ENCODE results near the gene VTI1A.

Gene VTI1A

GRCh38 chr10:112507988-112508387 lies 61.0 kb downstream of the VTI1A start:
- Mint-ChIP-seq H3K36me3 (ENCODE audit: low read depth) (peaks cover 31% of the 10 kb centered on the region), H3K27me3 (no peaks in the 10 kb centered on the region), H3K9me3 (no peaks in the 10 kb centered on the region), H3K27ac (no peak overlapping the region), H3K4me3 (no peak overlapping the region), H3K4me1 (ENCODE audit: low read depth) (peaks cover 13% of the 10 kb centered on the region)

GRCh38 chr10:112509558-112510291 lies 62.7 kb downstream of the VTI1A start:
- peaks cover 31% of the 10 kb centered on the region for H3K36me3 Mint-ChIP-seq (ENCODE audit: low read depth)
- H3K4me3 Mint-ChIP-seq, result no peak overlapping the region
- H3K27ac Mint-ChIP-seq, result no peak overlapping the region
- no peaks in the 10 kb centered on the region for H3K27me3 Mint-ChIP-seq
- H3K9me3 Mint-ChIP-seq, result no peaks in the 10 kb centered on the region
- H3K4me1 Mint-ChIP-seq (ENCODE audit: low read depth), result peaks cover 13% of the 10 kb centered on the region

- H3K4me3 Mint-ChIP-seq, result no peak overlapping the region
- H3K4me1 Mint-ChIP-seq (ENCODE audit: low read depth), result peaks cover 13% of the 10 kb centered on the region
- no peak overlapping the region for H3K27ac Mint-ChIP-seq
- peaks cover 31% of the 10 kb centered on the region for H3K36me3 Mint-ChIP-seq (ENCODE audit: low read depth)
- H3K9me3 Mint-ChIP-seq, result no peaks in the 10 kb centered on the region
- H3K27me3 Mint-ChIP-seq, result no peaks in the 10 kb centered on the region
These were observed 63.4 kb downstream of the VTI1A start for GRCh38 chr10:112510384-112510783.

- Mint-ChIP-seq H3K4me3 (no peak overlapping the region), H3K36me3 (ENCODE audit: low read depth) (peaks cover 36% of the 10 kb centered on the region), H3K9me3 (no peaks in the 10 kb centered on the region), H3K4me1 (ENCODE audit: low read depth) (peaks cover 13% of the 10 kb centered on the region), H3K27ac (no peak overlapping the region), H3K27me3 (no peaks in the 10 kb centered on the region)
These were observed 65.3 kb downstream of the VTI1A start for GRCh38 chr10:112512294-112512693.

GRCh38 chr10:112515126-112515525 lies 68.1 kb downstream of the VTI1A start:
- H3K36me3 Mint-ChIP-seq (ENCODE audit: low read depth), result peaks cover 19% of the 10 kb centered on the region
- H3K27ac Mint-ChIP-seq, result no peak overlapping the region
- no peaks in the 10 kb centered on the region for H3K27me3 Mint-ChIP-seq
- peaks cover 25% of the 10 kb centered on the region for H3K4me1 Mint-ChIP-seq (ENCODE audit: low read depth)
- H3K4me3 Mint-ChIP-seq, result no peak overlapping the region
- H3K9me3 Mint-ChIP-seq, result no peaks in the 10 kb centered on the region

- Mint-ChIP-seq H3K4me1 (ENCODE audit: low read depth) (peaks cover 20% of the 10 kb centered on the region), H3K36me3 (ENCODE audit: low read depth) (peaks cover 19% of the 10 kb centered on the region), H3K27me3 (no peaks in the 10 kb centered on the region)
These were observed 68.8 kb downstream of the VTI1A start for GRCh38 chr10:112515852-112516251.

GRCh38 chr10:112517451-112517862 lies 70.4 kb downstream of the VTI1A start:
- H3K9me3 Mint-ChIP-seq, result no peaks in the 10 kb centered on the region
- H3K4me1 Mint-ChIP-seq (ENCODE audit: low read depth), result peaks cover 20% of the 10 kb centered on the region
- peaks cover 13% of the 10 kb centered on the region for H3K36me3 Mint-ChIP-seq (ENCODE audit: low read depth)
- H3K4me3 Mint-ChIP-seq, result no peak overlapping the region
- no peaks in the 10 kb centered on the region for H3K27me3 Mint-ChIP-seq
- no peak overlapping the region for H3K27ac Mint-ChIP-seq

More at GRCh38 chr10:112515852-112516251, 68.8 kb downstream of the VTI1A start:
- no peak overlapping the region for H3K27ac Mint-ChIP-seq
- H3K9me3 Mint-ChIP-seq, result no peaks in the 10 kb centered on the region
- no peak overlapping the region for H3K4me3 Mint-ChIP-seq

- H3K4me3 Mint-ChIP-seq, result no peak overlapping the region
- H3K27ac Mint-ChIP-seq, result no peak overlapping the region
- H3K36me3 Mint-ChIP-seq (ENCODE audit: low read depth), result peaks cover 5% of the 10 kb centered on the region
- H3K4me1 Mint-ChIP-seq (ENCODE audit: low read depth), result peaks cover 20% of the 10 kb centered on the region
- no peaks in the 10 kb centered on the region for H3K27me3 Mint-ChIP-seq
- no peaks in the 10 kb centered on the region for H3K9me3 Mint-ChIP-seq
These were observed 72.2 kb downstream of the VTI1A start for GRCh38 chr10:112519133-112519761.

GRCh38 chr10:112520914-112521313 lies 73.9 kb downstream of the VTI1A start:
- Mint-ChIP-seq H3K9me3 (no peaks in the 10 kb centered on the region), H3K27ac (no peak overlapping the region), H3K36me3 (ENCODE audit: low read depth) (peaks cover 5% of the 10 kb centered on the region), H3K4me3 (no peak overlapping the region), H3K4me1 (ENCODE audit: low read depth) (peaks cover 30% of the 10 kb centered on the region), H3K27me3 (no peaks in the 10 kb centered on the region)

GRCh38 chr10:112524641-112525040 lies 77.6 kb downstream of the VTI1A start:
- H3K27me3 Mint-ChIP-seq, result no peaks in the 10 kb centered on the region
- no peak overlapping the region for H3K27ac Mint-ChIP-seq
- H3K36me3 Mint-ChIP-seq (ENCODE audit: low read depth), result peaks cover 10% of the 10 kb centered on the region
- no peak overlapping the region for H3K4me3 Mint-ChIP-seq
- H3K9me3 Mint-ChIP-seq, result no peaks in the 10 kb centered on the region
- peaks cover 31% of the 10 kb centered on the region for H3K4me1 Mint-ChIP-seq (ENCODE audit: low read depth)

- Mint-ChIP-seq H3K4me1 (ENCODE audit: low read depth) (peaks cover 30% of the 10 kb centered on the region), H3K9me3 (no peaks in the 10 kb centered on the region), H3K27ac (no peak overlapping the region), H3K36me3 (ENCODE audit: low read depth) (peaks cover 10% of the 10 kb centered on the region), H3K4me3 (no peak overlapping the region), H3K27me3 (no peaks in the 10 kb centered on the region)
These were observed 78.2 kb downstream of the VTI1A start for GRCh38 chr10:112525200-112525599.

GRCh38 chr10:112526139-112526538 lies 79.1 kb downstream of the VTI1A start:
- Mint-ChIP-seq H3K36me3 (ENCODE audit: low read depth) (peaks cover 16% of the 10 kb centered on the region), H3K4me1 (ENCODE audit: low read depth) (peaks cover 34% of the 10 kb centered on the region), H3K4me3 (no peak overlapping the region), H3K9me3 (no peaks in the 10 kb centered on the region), H3K27me3 (no peaks in the 10 kb centered on the region), H3K27ac (peak overlapping the region; percentile 14)

GRCh38 chr10:112526906-112527305 lies 79.9 kb downstream of the VTI1A start:
- peaks cover 21% of the 10 kb centered on the region for H3K36me3 Mint-ChIP-seq (ENCODE audit: low read depth)
- no peak overlapping the region for H3K27ac Mint-ChIP-seq
- no peaks in the 10 kb centered on the region for H3K27me3 Mint-ChIP-seq
- H3K4me1 Mint-ChIP-seq (ENCODE audit: low read depth), result peaks cover 42% of the 10 kb centered on the region
- H3K9me3 Mint-ChIP-seq, result no peaks in the 10 kb centered on the region
- H3K4me3 Mint-ChIP-seq, result no peak overlapping the region

- Mint-ChIP-seq H3K4me3 (no peak overlapping the region), H3K36me3 (ENCODE audit: low read depth) (peaks cover 25% of the 10 kb centered on the region), H3K27ac (no peak overlapping the region), H3K9me3 (no peaks in the 10 kb centered on the region), H3K27me3 (peaks cover 1% of the 10 kb centered on the region), H3K4me1 (ENCODE audit: low read depth) (peaks cover 52% of the 10 kb centered on the region)
These were observed 81.2 kb downstream of the VTI1A start for GRCh38 chr10:112528235-112528634.

GRCh38 chr10:112531421-112531820 lies 84.4 kb downstream of the VTI1A start:
- peaks cover 46% of the 10 kb centered on the region for H3K4me1 Mint-ChIP-seq (ENCODE audit: low read depth)
- no peaks in the 10 kb centered on the region for H3K9me3 Mint-ChIP-seq
- peak overlapping the region; percentile 17 for H3K4me3 Mint-ChIP-seq

More at GRCh38 chr10:112531421-112531820, 84.4 kb downstream of the VTI1A start:
- Mint-ChIP-seq H3K36me3 (ENCODE audit: low read depth) (peaks cover 26% of the 10 kb centered on the region), H3K27ac (no peak overlapping the region), H3K27me3 (peaks cover 4% of the 10 kb centered on the region)

Data from stimulated activated naive CD8-positive, alpha-beta T cell treated with anti-CD3 and anti-CD28 coated beads, Interleukin-15, Interleukin-2, amounts not matched to agents 100 ng/mL and 50 ng/mL, for 24 hours (primary cell).